NB4 (cell line): ENCODE results near the gene GPATCH3.

Experiments used
- CTCF ChIP-seq: IDR thresholded peaks from one replicate; pipeline ENCODE4 v1.5.1; 2012; ENCODE audit warnings: low read depth, low read length
- MYC ChIP-seq: IDR thresholded peaks from 2 replicates; pipeline ENCODE4 v1.6.1; 2011; ENCODE audit warnings: low read depth, low read length
- POLR2A ChIP-seq: IDR thresholded peaks from 2 replicates; pipeline ENCODE4 v1.6.1; 2011; ENCODE audit warnings: mild to moderate bottlenecking; ENCODE audit not compliant: insufficient read length; ENCODE audit errors: extremely low read depth

- TF ChIP-seq CTCF (no peak), MYC (no peak), POLR2A (no peak)
These were observed 6.0 kb downstream of the GPATCH3 start for GRCh38 chr1:26894263-26894662.
